Upper lobe of left lung (tissue), 4 donors: ENCODE measurements around the gene ME3.

Experiments used
- CTCF ChIP-seq, 6 experiments: fragments of 450-650 bp in 4 of 6; fragments of 200-600 bp in 2 of 6; sonication (generic) in 2 of 6; IDR thresholded peaks; one replicate each; pipeline ENCODE4 v1.5.1; 2016 to 2019; ENCODE audit warnings: antibody characterized with exemption in 6 of 6
- POLR2A ChIP-seq, 4 donors: fragments of 450-650 bp; IDR thresholded peaks; one replicate each; pipeline ENCODE4 v1.5.1; 2016 to 2017; ENCODE audit warnings: antibody characterized with exemption in 4 of 4, mild to moderate bottlenecking in 2 of 4
- POLR2AphosphoS5 ChIP-seq, 2 donors: sonication (generic); formaldehyde crosslinking; IDR thresholded peaks; one replicate each; pipeline ENCODE4 v1.5.1; 2017; ENCODE audit warnings: antibody characterized with exemption in 2 of 2

- TF ChIP-seq CTCF (IDR thresholded peaks at IDR 0.05) (no peak), POLR2AphosphoS5 (IDR thresholded peaks at IDR 0.05) (no peak), POLR2A (IDR thresholded peaks at IDR 0.05) (no peak)
Measured at GRCh38 chr11:86469491-86470388, 202.7 kb downstream of the ME3 start.
